Sigmoid colon (tissue), 7 donors: ENCODE data around the gene WDR6. TPM values are rescaled to one million over a fixed set of nuclear protein-coding genes. Genes with fewer than 3 reads are reported as not detected.
"Not testable (repeated sequence)": the region's sequence is repeated elsewhere in the genome, so short reads cannot be mapped to it uniquely, and the experiment has no call there.

Experiments
- DNase-seq: peaks from one replicate; pipeline ENCODE4 v3.0.0-alpha.2; 2019
- H3K27ac ChIP-seq, 4 donors: fragments of 200-600 bp; sonication (generic); one replicate each; pipeline ENCODE4 v1.5.1; 2016 to 2019; ENCODE audit warnings: mild to moderate bottlenecking in 1 of 4
- H3K27me3 ChIP-seq, 3 donors: fragments of 200-600 bp; sonication (generic); one replicate each; pipeline ENCODE4 v1.5.1; 2019; ENCODE audit warnings: mild to moderate bottlenecking in 1 of 3
- H3K36me3 ChIP-seq, 4 donors: fragments of 200-600 bp; sonication (generic); one replicate each; pipeline ENCODE4 v1.5.1; 2016 to 2019
- H3K4me1 ChIP-seq, 4 donors: fragments of 200-600 bp; sonication (generic); one replicate each; pipeline ENCODE4 v1.5.1; 2017 to 2019
- H3K4me3 ChIP-seq, 4 donors: fragments of 200-600 bp; sonication (generic); one replicate each; pipeline ENCODE4 v1.5.1; 2017 to 2019; ENCODE audit warnings: mild to moderate bottlenecking in 2 of 4, moderate library complexity in 1 of 4
- H3K9me3 ChIP-seq, 4 donors: fragments of 200-600 bp in 3 of 4; sonication (generic) in 3 of 4; one replicate each; pipeline versions ENCODE4 v1.5.1 to v1.6.1; 2013 to 2019
- CTCF ChIP-seq, 4 experiments: fragments of 450-650 bp in 3 of 4; fragments of 200-600 bp in 1 of 4; IDR thresholded peaks; one replicate each; pipeline ENCODE4 v1.5.1; 2016 to 2019; ENCODE audit warnings: antibody characterized with exemption in 4 of 4, mild to moderate bottlenecking in 3 of 4, moderate library complexity in 2 of 4
- EP300 ChIP-seq, 4 donors: sonication (generic); formaldehyde crosslinking; IDR thresholded peaks; one replicate each; pipeline ENCODE4 v1.6.1; 2017; ENCODE audit warnings: antibody characterized with exemption in 4 of 4
- POLR2A ChIP-seq, 2 donors: fragments of 450-650 bp; IDR thresholded peaks; one replicate each; pipeline ENCODE4 v1.6.1; 2016; ENCODE audit warnings: antibody characterized with exemption in 2 of 2, mild to moderate bottlenecking in 2 of 2, moderate library complexity in 2 of 2
- POLR2AphosphoS5 ChIP-seq, 4 donors: sonication (generic); formaldehyde crosslinking; IDR thresholded peaks; one replicate each; pipeline ENCODE4 v1.6.1; 2017; ENCODE audit warnings: antibody characterized with exemption in 4 of 4
- WGBS, 2 donors: extraction: QIAGEN DNeasy Blood & Tissue Kit; methylation state at CpG; one replicate each; pipeline ENCODE4 v1.1.7; 2013; 5-methylcytosine and 5-hydroxymethylcytosine counted together
- intact Hi-C: fragments of 100-400 bp; cut with DNase I; formaldehyde crosslinking; loops from one replicate; pipeline ENCODE4 v1.15.1; 2023
- polyA plus RNA-seq, 3 donors: library from polyadenylated mRNA; stranded (reverse); fragments of 200-250 nt; gene quantifications; one replicate each; pipeline ENCODE4 v1.2.3, GENCODE V29; 2013
- total RNA-seq, 4 donors: library from RNA; depleted of rRNA; stranded (reverse); fragments of >200 nt; gene quantifications; one replicate each; pipeline ENCODE4 v1.1.0, GENCODE V29; 2016
- donor health status: healthy with polysubstance abuse.
- donor health status: Bipolar disorder and iron deficiency.
- donor health status: healthy.

WDR6 gene
- total and polyA plus RNA-seq, 7 donors = 21.0 to 124 (median 89.2) TPM

- H3K4me1 ChIP-seq = peaks cover 0 to 27% (median 18%) of the 10 kb centered on the region in 4 donors
- intact Hi-C loops = no loop called here
- H3K4me3 ChIP-seq = no peak overlapping the region
- TF ChIP-seq CTCF (IDR thresholded peaks at IDR 0.05) = no peak
- TF ChIP-seq POLR2A (IDR thresholded peaks at IDR 0.05) = no peak
- TF ChIP-seq POLR2AphosphoS5 (IDR thresholded peaks at IDR 0.05) = no peak
- no peak for TF ChIP-seq EP300 (IDR thresholded peaks at IDR 0.05)
- DNase-seq = no peak
- H3K27me3 ChIP-seq = no peaks in the 10 kb centered on the region
- 99% methylated on average over 3 of the region's 3 CpGs for WGBS, 2 donors
- no peak overlapping the region for H3K27ac ChIP-seq
- no peaks in the 10 kb centered on the region for H3K9me3 ChIP-seq
- H3K36me3 ChIP-seq = peaks cover 0 to 3% (median 0%) of the 10 kb centered on the region in 4 donors
Observed at GRCh38 chr3:49005303-49005680, 1.9 kb upstream of the WDR6 start.

GRCh38 chr3:49005998-49006397, 1.2 kb upstream of the WDR6 start:
- Histone ChIP-seq H3K9me3 (no peaks in the 10 kb centered on the region), H3K4me3 (peak overlapping the region in 2 of 4 donors; percentile 70 to 88), H3K27me3 (no peaks in the 10 kb centered on the region), H3K4me1 (peaks cover 0 to 27% (median 18%) of the 10 kb centered on the region in 4 donors), H3K27ac (peak overlapping the region; percentile 87 to 99 (median 94)), H3K36me3 (peaks cover 0 to 3% (median 0%) of the 10 kb centered on the region in 4 donors)
- TF ChIP-seq POLR2A (IDR thresholded peaks at IDR 0.05) (no peak), POLR2AphosphoS5 (IDR thresholded peaks at IDR 0.05) (no peak), EP300 (IDR thresholded peaks at IDR 0.05) (no peak), CTCF (IDR thresholded peaks at IDR 0.05) (no peak)
- 97 to 98% methylated on average over 5 of the region's 5 CpGs for WGBS, 2 donors
- peak; percentile 68 for DNase-seq
- intact Hi-C loops = loop anchor here (2.0 kb wide), 1 partner anchor 15 kb away; the partner anchor contains the start of gene P4HTM

GRCh38 chr3:49006408-49007067, 653 bp upstream of the WDR6 start:
- Histone ChIP-seq H3K36me3 (peaks cover 0 to 7% (median 0%) of the 10 kb centered on the region in 4 donors), H3K27ac (peak overlapping the region; percentile 87 to 99 (median 94)), H3K9me3 (no peaks in the 10 kb centered on the region), H3K4me1 (peaks cover 0 to 27% (median 18%) of the 10 kb centered on the region in 4 donors), H3K4me3 (peak overlapping the region; percentile 55 to 88 (median 64)), H3K27me3 (no peaks in the 10 kb centered on the region)
- peak; percentile 85 for DNase-seq
- intact Hi-C loops = loop anchor here (2.0 kb wide), 1 partner anchor 16 kb away; the partner anchor contains the start of gene P4HTM
- WGBS, 2 donors = 2% methylated on average over 32 of the region's 32 CpGs
- TF ChIP-seq POLR2AphosphoS5 (IDR thresholded peaks at IDR 0.05) (peak in 1 of 4 donors; percentile 2), EP300 (IDR thresholded peaks at IDR 0.05) (peak in 1 of 4 donors; percentile 22), CTCF (IDR thresholded peaks at IDR 0.05) (no peak), POLR2A (IDR thresholded peaks at IDR 0.05) (no peak)

- Histone ChIP-seq H3K27me3 (no peaks in the 10 kb centered on the region), H3K36me3 (peaks cover 0 to 22% (median 4%) of the 10 kb centered on the region in 4 donors), H3K9me3 (no peaks in the 10 kb centered on the region), H3K4me1 (peaks cover 0 to 41% (median 28%) of the 10 kb centered on the region in 4 donors), H3K4me3 (peak overlapping the region; percentile 55 to 88 (median 64)), H3K27ac (peak overlapping the region; percentile 87 to 99 (median 94))
- TF ChIP-seq POLR2AphosphoS5 (IDR thresholded peaks at IDR 0.05) (peak in 1 of 4 donors; percentile 4), CTCF (IDR thresholded peaks at IDR 0.05) (no peak)
- intact Hi-C loops = loop anchor here (2.0 kb wide), 1 partner anchor 17 kb away; the partner anchor contains the start of gene P4HTM
- WGBS, 2 donors = 14 to 16% methylated on average over 41 of the region's 41 CpGs
- DNase-seq = peak; percentile 97
Observed at GRCh38 chr3:49007771-49008528, 759 bp downstream of the WDR6 start.

GRCh38 chr3:49008627-49009026, 1.4 kb downstream of the WDR6 start:
- Histone ChIP-seq H3K4me1 (peaks cover 0 to 45% (median 31%) of the 10 kb centered on the region in 4 donors), H3K4me3 (peak overlapping the region in 2 of 4 donors; percentile 55 to 70), H3K36me3 (peaks cover 0 to 28% (median 6%) of the 10 kb centered on the region in 4 donors), H3K27ac (peak overlapping the region; percentile 87 to 99 (median 94))
- intact Hi-C loops, H3K9me3 ChIP-seq, DNase-seq, H3K27me3 ChIP-seq: not testable (repeated sequence)
- WGBS, 2 donors = 91% methylated on average over 5 of the region's 5 CpGs
